ENCODE data around the gene TBC1D22A. TPM values are rescaled to one million over a fixed set of nuclear protein-coding genes. Genes with fewer than 3 reads are reported as not detected.

TBC1D22A gene
- total and polyA plus RNA-seq, 8 donors = 12.0 to 17.6 (median 15.3) TPM

- Histone ChIP-seq H3K4me3 (no peak overlapping the region), H3K9me3 (no peaks in the 10 kb centered on the region), H3K27me3 (no peaks in the 10 kb centered on the region), H3K4me1 (peaks cover 6 to 12% (median 10%) of the 10 kb centered on the region in 3 donors), H3K36me3 (peaks cover 0 to 15% (median 8%) of the 10 kb centered on the region in 3 donors), H3K27ac (no peak overlapping the region)
- WGBS, 2 donors = 93 to 95% methylated on average over 7 to 9 of the region's 9 CpGs
- TF ChIP-seq CTCF (IDR thresholded peaks at IDR 0.05) = no peak
- intact Hi-C loops (cut with DNase I) = no loop called here
- no peak for FAIRE-seq
- no peak for ATAC-seq
- DNase-seq = peak in 1 of 6 donors; percentile 13
Observed at GRCh38 chr22:46723882-46724281, 38.6 kb upstream of the TBC1D22A start.

DNA sequence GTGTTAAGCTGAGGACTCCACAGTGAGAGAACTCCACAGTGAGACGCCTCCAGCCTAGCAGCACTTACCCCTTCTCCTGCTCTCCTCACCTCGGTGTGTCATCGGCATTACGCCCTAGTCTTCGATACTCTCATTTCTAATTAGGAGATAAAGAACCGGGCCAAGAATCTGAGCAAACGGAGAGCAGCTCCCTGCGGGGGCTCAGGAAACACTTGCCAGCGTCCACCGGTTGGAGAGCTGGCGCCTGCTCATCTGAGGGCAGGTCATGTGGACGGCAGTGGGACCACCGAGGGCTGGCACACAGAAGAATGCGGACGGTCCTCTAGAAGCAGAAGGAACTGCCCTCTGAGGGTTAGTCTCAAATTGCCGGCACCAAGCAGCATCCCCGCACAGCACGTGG, 37.4 kb upstream of the TBC1D22A start:
- H3K27ac ChIP-seq = no peak overlapping the region
- FAIRE-seq (no peak), ATAC-seq (no peak), DNase-seq (peak in 1 of 6 donors; percentile 40)
- H3K4me3 ChIP-seq = no peak overlapping the region
- H3K27me3 ChIP-seq = no peaks in the 10 kb centered on the region
- peaks cover 0 to 3% (median under 1%) of the 10 kb centered on the region in 3 donors for H3K36me3 ChIP-seq
- 83 to 84% methylated on average over 18 of the region's 18 CpGs for WGBS, 2 donors
- H3K4me1 ChIP-seq = peaks cover 7 to 15% (median 11%) of the 10 kb centered on the region in 3 donors
- intact Hi-C loops (cut with DNase I) = no loop called here
- H3K9me3 ChIP-seq = no peaks in the 10 kb centered on the region
- TF ChIP-seq CTCF (IDR thresholded peaks at IDR 0.05) = no peak

DNA sequence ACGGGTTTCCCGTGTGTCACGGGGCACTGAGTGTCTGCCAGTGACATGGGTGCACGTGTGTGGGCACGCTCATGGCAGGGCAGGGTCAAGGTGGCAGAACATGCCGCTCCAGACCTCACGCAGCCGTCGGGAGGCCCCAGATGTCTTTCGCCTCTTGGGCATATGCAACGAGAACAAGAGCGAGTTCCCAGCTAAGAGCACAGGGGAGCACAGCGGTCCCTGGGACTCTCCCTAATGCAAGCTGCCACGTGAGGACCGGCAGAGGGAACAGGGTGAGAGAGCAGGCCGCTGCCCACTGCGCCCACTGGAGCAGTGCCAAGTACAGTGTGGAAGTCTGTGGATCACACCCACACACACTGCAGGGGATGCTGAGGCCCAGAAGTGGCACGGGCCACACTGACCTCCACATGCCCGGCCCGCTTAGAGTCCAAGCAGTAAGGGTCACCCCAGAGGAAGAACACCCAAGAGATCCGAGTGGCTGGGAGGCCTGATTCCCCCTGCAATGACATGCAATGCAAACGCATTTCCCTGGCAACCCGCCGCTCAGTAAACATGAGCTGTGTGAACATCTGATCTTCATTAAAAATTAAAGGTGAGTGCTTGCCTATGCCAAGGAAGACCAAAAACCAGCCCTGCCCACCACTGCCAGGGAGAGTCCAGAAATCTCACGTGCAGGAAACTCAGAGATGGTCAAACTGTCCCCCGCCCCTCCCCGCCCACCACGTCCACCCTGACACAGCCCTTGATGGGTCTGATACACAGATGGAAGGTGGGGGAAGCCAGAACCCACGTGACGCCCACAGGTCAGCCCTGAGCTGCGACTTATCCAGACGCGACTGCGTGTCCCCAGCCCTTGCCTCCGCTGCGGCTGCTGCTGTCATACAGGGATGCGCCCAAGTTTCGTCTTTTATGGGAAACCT, 36.1 kb upstream of the TBC1D22A start:
- FAIRE-seq = no peak
- DNase-seq = peak in 4 of 6 donors; percentile 36 to 87 (median 63)
- H3K27ac ChIP-seq = peak overlapping the region in 3 of 4 donors; percentile 62 to 64 (median 64)
- TF ChIP-seq CTCF (IDR thresholded peaks at IDR 0.05) = no peak
- no peaks in the 10 kb centered on the region for H3K9me3 ChIP-seq
- no peak overlapping the region for H3K4me3 ChIP-seq
- no peaks in the 10 kb centered on the region for H3K27me3 ChIP-seq
- intact Hi-C loops (cut with DNase I) = no loop called here
- ATAC-seq = peak; percentile 33 to 60 (median 58)
- no peaks in the 10 kb centered on the region for H3K36me3 ChIP-seq
- 50 to 66% methylated on average over 38 of the region's 38 CpGs for WGBS, 2 donors
- peaks cover 19 to 25% (median 23%) of the 10 kb centered on the region in 3 donors for H3K4me1 ChIP-seq

DNA sequence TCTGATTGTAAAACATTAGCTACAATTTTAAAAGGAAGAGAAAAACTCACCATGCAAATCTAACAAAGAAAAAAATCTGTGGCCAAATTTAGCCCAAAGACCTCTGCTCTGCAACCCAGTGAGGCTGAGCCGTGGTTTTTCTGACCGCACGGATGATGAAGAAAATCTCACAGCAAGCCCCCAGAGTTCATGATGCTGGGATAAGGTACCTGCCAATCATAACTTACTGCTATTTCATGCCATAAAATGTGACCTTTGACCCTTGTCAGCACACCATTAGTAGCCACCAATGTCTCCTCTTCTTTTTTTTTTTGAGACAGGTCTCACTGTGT, 35.5 kb upstream of the TBC1D22A start:
- Histone ChIP-seq H3K27ac (peak overlapping the region in 2 of 4 donors; percentile 50 to 62), H3K9me3 (no peaks in the 10 kb centered on the region), H3K27me3 (no peaks in the 10 kb centered on the region), H3K4me3 (no peak overlapping the region), H3K36me3 (no peaks in the 10 kb centered on the region), H3K4me1 (peaks cover 25 to 30% (median 26%) of the 10 kb centered on the region in 3 donors)
- WGBS, 2 donors = 92 to 100% methylated on average over 3 of the region's 3 CpGs
- intact Hi-C loops (cut with DNase I) = no loop called here
- no peak for FAIRE-seq
- TF ChIP-seq CTCF (IDR thresholded peaks at IDR 0.05) = no peak
- no peak for DNase-seq
- ATAC-seq = no peak
